Small intestine (tissue), 7 donors: ENCODE results near the gene FAAP100. TPM values are rescaled to one million over a fixed set of nuclear protein-coding genes. Genes with fewer than 3 reads are reported as not detected.

Source experiments
- DNase-seq, 2 donors: peaks; one replicate each; pipeline versions ENCODE4 v3.0.0 to v3.0.0-alpha.2; 2013
- FAIRE-seq: peaks from 2 replicates; lab custom pipeline; 2012; peaks lifted over from hg19 to GRCh38; lab: Jason Lieb, UNC
- H3K27ac ChIP-seq, 3 donors: one replicate each; pipeline ENCODE4 v1.5.1; 2013; ENCODE audit warnings: low read length in 2 of 3, mild to moderate bottlenecking in 2 of 3, control low read depth in 1 of 3, inconsistent platforms in 1 of 3, low read depth in 1 of 3, moderate library complexity in 1 of 3
- H3K27me3 ChIP-seq, 3 donors: one replicate each; pipeline ENCODE4 v1.6.1; 2013; ENCODE audit warnings: low read length in 3 of 3, inconsistent platforms in 1 of 3; ENCODE audit not compliant: control insufficient read depth in 3 of 3, insufficient read depth in 3 of 3
- H3K36me3 ChIP-seq, 3 donors: one replicate each; pipeline ENCODE4 v1.6.1; 2013; ENCODE audit warnings: low read length in 3 of 3, inconsistent platforms in 1 of 3, low read depth in 1 of 3, mild to moderate bottlenecking in 1 of 3, moderate library complexity in 1 of 3; ENCODE audit not compliant: control insufficient read depth in 3 of 3, insufficient read depth in 2 of 3
- H3K4me1 ChIP-seq, 3 donors: one replicate each; pipeline ENCODE4 v1.6.1; 2013; ENCODE audit warnings: low read length in 2 of 3, inconsistent platforms in 1 of 3, low read depth in 1 of 3, mild to moderate bottlenecking in 1 of 3, moderate library complexity in 1 of 3; ENCODE audit not compliant: control insufficient read depth in 3 of 3, insufficient read depth in 2 of 3
- H3K4me3 ChIP-seq, 3 donors: one replicate each; pipeline ENCODE4 v1.5.1; 2013; ENCODE audit warnings: low read length in 3 of 3, control low read depth in 1 of 3, inconsistent platforms in 1 of 3, low read depth in 1 of 3, mild to moderate bottlenecking in 1 of 3, moderate library complexity in 1 of 3
- H3K9me3 ChIP-seq, 2 donors: one replicate each; pipeline ENCODE4 v1.6.1; 2013; ENCODE audit warnings: low read depth in 1 of 2, low read length in 1 of 2; ENCODE audit not compliant: control insufficient read depth in 2 of 2, insufficient read depth in 1 of 2
- WGBS, 3 donors: extraction: QIAGEN DNeasy Blood & Tissue Kit; methylation state at CpG; one replicate each; pipeline ENCODE4 v1.1.7; 2013; 5-methylcytosine and 5-hydroxymethylcytosine counted together
- polyA plus RNA-seq, 4 donors: library from polyadenylated mRNA; stranded (reverse) in 3 of 4; unstranded in 1 of 4; fragments of 200-250 nt in 3 of 4; fragments of 120-200 nt in 1 of 4; gene quantifications; one replicate each; pipeline versions ENCODE4 v1.2.1 to v1.2.3, GENCODE V29; 2013
- donor health status: healthy with polysubstance abuse.
- donor health status: control.
- donor health status: control.
- donor health status: Bipolar disorder and iron deficiency.
- donor health status: healthy.

The FAAP100 gene
- polyA plus RNA-seq, 4 donors = 23.7 to 30.2 (median 26.9) TPM

GRCh38 chr17:81579821-81580321, 27.7 kb upstream of the FAAP100 start:
- H3K9me3 ChIP-seq = no peaks in the 10 kb centered on the region
- 92 to 94% (median 94%) methylated on average over 10 of the region's 10 CpGs for WGBS, 3 donors
- no peak overlapping the region for H3K27ac ChIP-seq
- H3K36me3 ChIP-seq = peaks cover 7 to 75% (median 11%) of the 10 kb centered on the region in 3 donors
- DNase-seq (no peak), FAIRE-seq (no peak)
- H3K27me3 ChIP-seq = no peaks in the 10 kb centered on the region
- H3K4me1 ChIP-seq = no peaks in the 10 kb centered on the region
- H3K4me3 ChIP-seq = no peak overlapping the region

- no peak for FAIRE-seq
- Histone ChIP-seq H3K4me3 (no peak overlapping the region), H3K27ac (no peak overlapping the region), H3K27me3 (no peaks in the 10 kb centered on the region), H3K9me3 (no peaks in the 10 kb centered on the region), H3K36me3 (peaks cover 10 to 77% (median 11%) of the 10 kb centered on the region in 3 donors), H3K4me1 (no peaks in the 10 kb centered on the region)
- 86 to 95% (median 91%) methylated on average over 6 of the region's 6 CpGs for WGBS, 3 donors
- DNase-seq = no peak
These were observed 27.1 kb upstream of the FAAP100 start for GRCh38 chr17:81579298-81579697.

- DNase-seq (no peak), FAIRE-seq (no peak)
- 90 to 91% (median 91%) methylated on average over 6 of the region's 6 CpGs for WGBS, 3 donors
- no peaks in the 10 kb centered on the region for H3K27me3 ChIP-seq
- no peaks in the 10 kb centered on the region for H3K9me3 ChIP-seq
- no peaks in the 10 kb centered on the region for H3K4me1 ChIP-seq
- peaks cover 10 to 81% (median 13%) of the 10 kb centered on the region in 3 donors for H3K36me3 ChIP-seq
- H3K4me3 ChIP-seq = no peak overlapping the region
- no peak overlapping the region for H3K27ac ChIP-seq
These were observed 26.5 kb upstream of the FAAP100 start for GRCh38 chr17:81578561-81579225.

DNA sequence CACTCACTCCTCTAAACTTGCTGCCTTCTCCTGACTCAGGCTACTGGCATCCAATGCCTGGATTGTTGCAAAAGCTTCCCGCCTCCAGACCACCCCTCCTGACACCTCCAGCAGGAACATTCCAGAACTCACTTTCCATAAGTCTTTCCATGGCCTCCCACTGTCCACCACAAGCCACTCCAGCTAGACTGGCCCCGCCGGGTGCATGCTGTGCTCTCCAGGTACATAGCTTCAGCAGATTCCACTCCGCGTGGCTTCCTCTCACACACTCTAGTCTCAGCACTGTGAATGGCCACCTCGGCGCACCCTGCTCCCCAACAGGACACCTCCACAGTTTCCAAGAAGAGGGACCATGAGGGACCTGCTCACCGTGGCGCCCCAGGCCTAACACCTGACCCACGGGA, 25.9 kb upstream of the FAAP100 start:
- no peak for FAIRE-seq
- Histone ChIP-seq H3K36me3 (peaks cover 6 to 81% (median 9%) of the 10 kb centered on the region in 3 donors), H3K27ac (no peak overlapping the region), H3K27me3 (no peaks in the 10 kb centered on the region), H3K4me3 (no peak overlapping the region), H3K4me1 (no peaks in the 10 kb centered on the region), H3K9me3 (no peaks in the 10 kb centered on the region)
- 95 to 97% (median 95%) methylated on average over 10 of the region's 10 CpGs for WGBS, 3 donors
- no peak for DNase-seq

GRCh38 chr17:81577278-81578000, 25.3 kb upstream of the FAAP100 start:
- H3K36me3 ChIP-seq = peaks cover 6 to 79% (median 9%) of the 10 kb centered on the region in 3 donors
- WGBS, 3 donors = 85 to 89% (median 87%) methylated on average over 11 of the region's 11 CpGs
- FAIRE-seq (no peak), DNase-seq (no peak)
- no peak overlapping the region for H3K4me3 ChIP-seq
- H3K9me3 ChIP-seq = no peaks in the 10 kb centered on the region
- no peaks in the 10 kb centered on the region for H3K27me3 ChIP-seq
- peak overlapping the region in 1 of 3 donors; percentile 8 for H3K27ac ChIP-seq
- H3K4me1 ChIP-seq = no peaks in the 10 kb centered on the region

DNA sequence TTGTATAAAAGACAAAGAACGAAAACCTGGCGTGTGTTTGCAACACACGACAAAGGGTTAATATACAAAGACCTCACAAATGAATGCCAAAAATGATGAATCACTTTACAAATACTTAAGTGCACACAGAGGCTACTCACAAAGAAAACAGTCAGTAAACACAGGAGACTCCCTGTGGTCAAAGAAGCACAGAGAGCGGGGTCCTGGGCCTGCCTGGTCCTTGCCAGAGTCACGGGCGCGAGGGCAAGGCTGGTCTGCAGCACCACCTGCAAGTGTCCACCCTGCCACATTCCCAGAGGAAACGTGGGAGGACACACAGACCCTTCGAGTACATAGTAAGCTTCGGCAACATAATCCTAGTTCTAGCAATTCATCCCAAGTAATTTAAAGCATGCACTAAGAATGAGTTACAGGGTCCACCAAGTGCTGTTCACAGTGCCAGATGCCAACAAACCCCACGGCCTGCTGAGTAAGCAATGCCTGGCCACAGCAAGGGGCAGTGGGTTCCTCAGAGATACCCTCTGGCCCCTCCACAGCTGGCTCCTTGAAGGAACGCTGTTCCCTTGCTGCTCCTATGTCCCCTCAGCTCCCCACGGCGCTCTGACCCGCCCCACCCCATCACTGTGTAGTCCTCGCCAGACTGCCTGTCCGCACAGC, 24.6 kb upstream of the FAAP100 start:
- H3K36me3 ChIP-seq = peaks cover 6 to 77% (median 9%) of the 10 kb centered on the region in 3 donors
- H3K9me3 ChIP-seq = no peaks in the 10 kb centered on the region
- DNase-seq (no peak), FAIRE-seq (no peak)
- H3K4me3 ChIP-seq = no peak overlapping the region
- no peak overlapping the region for H3K27ac ChIP-seq
- 74 to 84% (median 83%) methylated on average over 17 of the region's 17 CpGs for WGBS, 3 donors
- H3K4me1 ChIP-seq = no peaks in the 10 kb centered on the region
- no peaks in the 10 kb centered on the region for H3K27me3 ChIP-seq

DNA sequence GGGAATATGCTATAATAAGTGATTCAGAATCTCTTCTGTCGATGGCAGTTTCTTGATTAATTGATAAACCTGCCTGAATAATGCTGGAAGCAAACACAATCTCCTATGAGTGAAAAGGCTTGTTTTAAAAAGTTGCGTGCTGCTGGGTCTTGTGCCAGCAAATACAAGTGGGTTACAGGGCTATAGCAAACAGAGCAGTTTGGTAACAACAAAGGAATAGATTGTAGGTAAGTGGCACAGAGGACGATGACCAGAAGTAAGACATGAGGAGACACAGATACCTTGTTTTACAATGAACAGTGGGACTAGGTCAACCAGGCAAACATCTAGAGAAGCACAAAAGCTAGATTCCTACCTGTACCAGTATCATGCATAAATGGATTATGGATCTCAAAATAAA, 23.7 kb upstream of the FAAP100 start:
- Histone ChIP-seq H3K9me3 (no peaks in the 10 kb centered on the region), H3K27ac (no peak overlapping the region), H3K4me3 (no peak overlapping the region), H3K27me3 (no peaks in the 10 kb centered on the region), H3K4me1 (no peaks in the 10 kb centered on the region), H3K36me3 (peaks cover 6 to 78% (median 12%) of the 10 kb centered on the region in 3 donors)
- FAIRE-seq (no peak), DNase-seq (no peak)
- WGBS, 3 donors = 89 to 93% (median 92%) methylated on average over 3 of the region's 3 CpGs

- WGBS, 3 donors = 86 to 92% (median 88%) methylated on average over 8 of the region's 8 CpGs
- Histone ChIP-seq H3K36me3 (peaks cover 11 to 78% (median 18%) of the 10 kb centered on the region in 3 donors), H3K4me3 (no peak overlapping the region), H3K27ac (no peak overlapping the region), H3K4me1 (no peaks in the 10 kb centered on the region), H3K9me3 (no peaks in the 10 kb centered on the region), H3K27me3 (no peaks in the 10 kb centered on the region)
- FAIRE-seq (no peak), DNase-seq (no peak)
These were observed 22.4 kb upstream of the FAAP100 start for GRCh38 chr17:81574643-81574956.
